ENCODE results near the gene DLG1.

DNA sequence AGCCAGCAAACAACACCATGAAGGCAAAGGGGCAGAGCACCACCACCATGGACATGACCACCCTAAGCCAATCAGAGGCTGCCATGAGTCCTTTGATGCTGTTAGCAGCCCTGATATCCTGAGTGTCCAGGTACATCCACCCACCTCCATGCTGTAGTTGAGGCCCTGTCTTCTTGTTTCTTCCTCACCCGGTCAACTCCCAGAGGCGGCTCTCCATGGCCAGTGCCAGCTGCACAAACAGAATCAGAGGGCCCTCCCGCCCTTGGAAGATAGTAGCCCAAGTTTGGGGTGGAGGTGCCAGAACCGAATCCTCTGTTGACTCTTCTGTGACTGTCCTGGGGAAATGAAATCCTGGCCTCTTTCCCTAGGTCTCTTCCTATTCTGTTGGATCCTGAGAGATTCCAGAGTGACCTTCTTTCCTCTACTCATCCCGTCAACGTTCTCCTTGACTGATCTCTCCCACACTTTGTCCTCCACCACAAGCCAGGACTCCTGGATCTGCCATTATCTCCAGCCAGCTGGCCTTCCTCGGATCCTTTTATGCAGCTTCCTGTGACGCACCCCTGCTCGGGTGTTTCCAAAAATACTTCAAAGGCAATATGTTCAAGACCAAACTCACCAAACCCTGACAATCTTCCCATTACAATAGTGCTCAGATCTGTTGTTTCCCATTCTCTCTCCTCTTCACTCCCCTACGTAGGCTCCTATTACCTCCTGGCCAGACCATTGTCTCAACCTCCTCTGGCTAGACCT lies 45.4 kb upstream of the DLG1 start:
- TF ChIP-seq, protein P1, sequence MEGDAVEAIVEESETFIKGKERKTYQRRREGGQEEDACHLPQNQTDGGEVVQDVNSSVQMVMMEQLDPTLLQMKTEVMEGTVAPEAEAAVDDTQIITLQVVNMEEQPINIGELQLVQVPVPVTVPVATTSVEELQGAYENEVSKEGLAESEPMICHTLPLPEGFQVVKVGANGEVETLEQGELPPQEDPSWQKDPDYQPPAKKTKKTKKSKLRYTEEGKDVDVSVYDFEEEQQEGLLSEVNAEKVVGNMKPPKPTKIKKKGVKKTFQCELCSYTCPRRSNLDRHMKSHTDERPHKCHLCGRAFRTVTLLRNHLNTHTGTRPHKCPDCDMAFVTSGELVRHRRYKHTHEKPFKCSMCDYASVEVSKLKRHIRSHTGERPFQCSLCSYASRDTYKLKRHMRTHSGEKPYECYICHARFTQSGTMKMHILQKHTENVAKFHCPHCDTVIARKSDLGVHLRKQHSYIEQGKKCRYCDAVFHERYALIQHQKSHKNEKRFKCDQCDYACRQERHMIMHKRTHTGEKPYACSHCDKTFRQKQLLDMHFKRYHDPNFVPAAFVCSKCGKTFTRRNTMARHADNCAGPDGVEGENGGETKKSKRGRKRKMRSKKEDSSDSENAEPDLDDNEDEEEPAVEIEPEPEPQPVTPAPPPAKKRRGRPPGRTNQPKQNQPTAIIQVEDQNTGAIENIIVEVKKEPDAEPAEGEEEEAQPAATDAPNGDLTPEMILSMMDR (IDR thresholded peaks at IDR 0.05): no peak
- no peak for TF ChIP-seq EP300 (IDR thresholded peaks at IDR 0.05; ENCODE audit: low read depth)

Measured in transverse colon (tissue), 3 donors.